NCI-H82 treated with DMSO at 0.1 percent for 48 hours (cell line): ENCODE results near the gene DAB2.

Experiments used
- DNase-seq: peaks from one replicate; lab custom pipeline; 2025; ENCODE audit not compliant: unreplicated experiment; lab: John Stamatoyannopoulos, UW

The DAB2 gene

GRCh38 chr5:39390945-39391344 is 33.8 kb downstream of the DAB2 start:
- DNase-seq: no peak

DNA sequence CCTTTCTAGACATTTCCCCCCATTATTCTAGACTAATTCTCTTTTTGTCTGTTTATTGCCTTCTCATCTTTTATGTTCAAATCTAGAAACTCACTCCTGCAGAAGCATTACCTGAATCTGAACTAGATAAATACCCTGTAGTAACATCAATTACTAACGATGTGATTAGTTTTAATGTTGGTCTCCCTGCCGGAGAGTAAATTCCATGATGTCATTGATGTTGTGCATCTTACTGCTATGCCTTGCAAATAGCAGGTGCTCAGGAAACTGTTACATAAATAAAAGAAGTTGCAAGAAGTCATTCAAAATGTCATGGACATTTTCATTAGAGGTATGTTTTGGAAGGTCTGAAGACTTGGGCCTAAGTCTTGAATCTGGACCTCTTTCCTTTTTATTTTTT is 37.5 kb downstream of the DAB2 start:
- DNase-seq: no peak

GRCh38 chr5:39384271-39384670 is 40.5 kb downstream of the DAB2 start:
- DNase-seq: no peak

GRCh38 chr5:39381376-39381775 is 43.4 kb downstream of the DAB2 start:
- no peak for DNase-seq

DNA sequence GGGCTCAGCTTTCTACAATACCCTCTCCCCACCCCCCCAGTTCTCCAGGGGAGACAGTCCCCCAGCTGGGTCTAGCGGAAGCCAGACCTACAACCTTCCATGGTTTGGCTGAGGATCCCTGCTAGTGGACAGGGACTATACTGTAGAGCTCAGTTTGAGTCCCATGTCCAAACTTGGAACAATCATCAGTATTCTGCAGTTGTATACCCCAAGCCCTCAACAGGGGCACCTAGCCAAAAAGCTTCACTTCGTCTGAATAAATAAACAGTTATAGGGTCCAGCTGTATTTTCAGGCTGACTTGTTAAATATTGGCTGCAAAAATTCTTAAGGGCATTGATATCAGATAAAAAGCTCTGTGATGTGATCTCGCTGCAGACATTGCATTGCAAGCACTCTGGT is 45.1 kb downstream of the DAB2 start:
- DNase-seq: no peak

- DNase-seq: no peak
Observed at GRCh38 chr5:39377613-39378012, 47.2 kb downstream of the DAB2 start.

DNA sequence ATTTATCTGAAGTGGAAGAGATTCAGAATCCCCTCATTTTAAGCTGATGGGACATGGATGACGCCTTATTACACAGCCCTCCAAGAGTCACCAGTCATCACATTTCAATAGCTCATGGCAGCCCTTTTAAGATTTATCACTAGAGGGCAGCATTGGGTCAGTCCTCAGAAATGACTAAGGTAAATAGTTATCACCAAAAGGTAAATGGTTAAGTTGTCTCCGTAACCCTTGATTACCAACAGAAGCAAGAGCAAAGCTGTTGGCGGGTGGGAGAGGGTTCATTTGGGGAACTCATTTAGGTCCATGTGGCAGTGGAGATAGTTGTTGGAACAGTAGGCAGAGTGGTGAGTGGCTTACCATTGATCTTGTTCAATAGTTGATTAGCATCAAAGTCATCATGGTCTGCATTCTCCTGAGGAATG is 48.5 kb downstream of the DAB2 start:
- DNase-seq: peak; percentile 2

DNA sequence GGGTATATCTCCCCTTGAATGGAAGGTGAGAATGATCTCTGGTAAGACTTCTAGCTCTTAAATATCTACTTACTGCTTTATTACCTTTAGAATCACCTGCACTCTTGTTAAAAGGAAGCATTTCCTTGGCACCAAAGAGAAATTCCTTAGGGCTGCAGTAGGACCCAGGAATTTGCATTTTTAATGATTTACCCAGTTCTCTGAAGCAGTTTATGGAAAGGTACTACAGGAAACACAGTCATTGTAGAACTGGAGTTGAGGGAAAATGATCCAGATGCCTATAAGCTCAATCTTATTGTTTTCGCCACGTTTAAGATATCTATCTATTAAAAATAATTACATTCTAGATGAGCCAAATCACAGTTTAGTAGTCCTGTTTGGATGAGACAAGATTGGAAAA is 51.0 kb downstream of the DAB2 start:
- no peak for DNase-seq

GRCh38 chr5:39371367-39371635 is 53.5 kb downstream of the DAB2 start:
- no peak for DNase-seq

GRCh38 chr5:39370555-39371366 is 54.0 kb downstream of the DAB2 start:
- DNase-seq: no peak

DNA sequence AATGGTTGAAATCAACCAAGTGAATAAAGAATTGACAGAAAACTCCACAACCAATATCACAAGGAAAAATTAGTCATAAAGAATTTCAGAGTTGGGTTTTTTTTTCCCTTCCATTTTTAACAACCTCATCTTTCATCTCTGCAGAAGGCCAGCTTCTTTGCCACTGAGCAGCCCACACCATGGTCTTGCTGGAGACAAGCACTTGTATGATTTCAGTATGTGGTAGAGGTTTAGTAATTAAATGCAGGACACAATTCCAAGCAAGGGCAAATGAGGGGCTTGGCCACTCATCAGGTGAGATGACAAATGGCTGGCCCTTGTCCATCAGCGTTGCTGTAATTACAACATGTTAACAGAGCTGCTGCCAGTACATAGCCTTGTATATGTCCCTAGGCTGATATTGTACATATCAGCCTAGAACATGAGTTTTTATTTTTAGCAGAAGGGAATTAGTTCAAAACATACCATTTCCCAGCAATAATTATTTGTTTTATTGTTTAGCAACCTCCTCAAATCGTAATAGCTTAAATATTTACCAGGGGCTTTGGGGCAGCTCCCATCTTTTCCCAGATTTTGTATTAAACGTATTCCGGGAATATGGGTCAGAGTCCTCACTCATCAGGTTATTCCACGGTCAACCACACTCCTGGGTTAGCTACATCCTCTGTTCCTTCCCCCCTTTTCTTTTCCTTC is 55.5 kb downstream of the DAB2 start:
- DNase-seq: no peak

DNA sequence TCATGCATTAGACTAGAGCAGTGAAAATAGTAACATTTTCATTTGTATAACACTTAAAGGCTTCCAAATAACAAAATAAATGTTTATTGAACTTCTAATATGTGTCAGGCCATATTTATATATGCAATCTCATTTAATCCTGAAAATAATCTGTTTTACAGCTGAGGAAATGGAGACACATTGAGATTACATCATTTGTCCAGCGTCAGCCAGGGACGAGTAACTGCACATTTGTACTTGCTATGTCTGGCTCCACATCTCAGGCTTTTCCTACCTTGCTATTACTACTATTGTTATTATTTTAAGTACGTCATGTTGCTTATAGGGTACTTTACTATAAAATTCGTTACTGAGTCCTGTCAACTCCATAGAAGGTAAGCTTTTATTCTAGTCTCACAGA is 56.7 kb downstream of the DAB2 start:
- DNase-seq: no peak

DNA sequence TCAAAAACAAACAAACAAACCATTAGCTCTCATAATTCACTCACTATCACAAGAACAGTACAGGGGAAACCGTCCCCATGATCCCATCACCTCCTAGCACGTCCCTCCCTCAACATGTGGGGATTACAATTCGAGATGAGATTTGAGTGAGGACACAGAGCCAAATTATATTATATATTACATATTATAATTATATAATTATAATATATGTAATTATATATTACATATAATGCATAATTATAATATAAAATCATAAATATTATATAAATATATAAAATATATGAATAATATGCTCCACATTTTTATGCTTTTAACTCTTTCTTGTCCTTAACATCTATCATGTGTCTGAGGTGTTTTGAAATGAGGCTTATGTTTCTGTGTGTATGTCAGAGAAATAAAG is 57.1 kb downstream of the DAB2 start:
- DNase-seq: no peak

DNA sequence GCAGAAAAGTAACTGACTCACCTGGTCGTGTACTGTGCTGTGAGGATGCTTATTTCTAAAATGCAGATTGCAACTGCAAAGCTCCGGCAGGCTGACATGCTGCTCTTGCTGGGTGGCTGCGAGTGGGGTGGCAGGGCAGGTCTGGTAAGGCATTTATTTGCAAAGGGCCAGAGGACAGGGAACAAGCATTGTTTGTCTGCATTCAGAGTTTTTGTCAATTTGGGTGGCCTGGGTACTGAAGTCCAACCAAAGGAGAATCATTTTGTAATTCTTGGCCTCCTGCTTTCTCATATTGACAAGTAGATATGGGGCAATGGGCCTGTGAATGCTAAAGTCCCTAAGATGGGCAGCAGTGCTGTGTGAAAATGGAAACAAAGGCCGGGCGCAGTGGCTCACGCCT is 60.4 kb downstream of the DAB2 start, which contains the start of gene C9:
Gene C9 (minus strand): TSS at position 129 of the 400 bp plus-strand sequence. CDS start 31 bp downstream, at position 98.
- DNase-seq: no peak

DNA sequence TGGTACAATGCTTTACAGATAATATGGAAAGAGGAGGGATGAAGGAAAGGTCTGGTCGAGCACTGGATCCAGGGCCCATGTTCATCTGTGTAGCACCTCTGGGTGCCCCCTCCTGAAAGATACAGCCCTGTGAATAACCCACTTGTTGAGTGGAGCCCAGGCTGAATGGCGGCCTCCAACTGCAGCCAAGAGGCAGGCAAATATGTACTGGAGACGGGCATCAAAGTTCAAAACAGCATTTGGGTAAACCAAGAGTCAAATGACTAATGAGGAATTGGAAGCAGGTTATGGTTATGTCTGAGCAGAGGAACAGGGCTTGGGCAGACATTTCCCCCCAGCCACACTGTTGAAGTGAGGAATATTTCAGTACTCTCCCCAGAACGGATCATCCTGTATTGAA is 61.6 kb downstream of the DAB2 start:
- DNase-seq: no peak

DNA sequence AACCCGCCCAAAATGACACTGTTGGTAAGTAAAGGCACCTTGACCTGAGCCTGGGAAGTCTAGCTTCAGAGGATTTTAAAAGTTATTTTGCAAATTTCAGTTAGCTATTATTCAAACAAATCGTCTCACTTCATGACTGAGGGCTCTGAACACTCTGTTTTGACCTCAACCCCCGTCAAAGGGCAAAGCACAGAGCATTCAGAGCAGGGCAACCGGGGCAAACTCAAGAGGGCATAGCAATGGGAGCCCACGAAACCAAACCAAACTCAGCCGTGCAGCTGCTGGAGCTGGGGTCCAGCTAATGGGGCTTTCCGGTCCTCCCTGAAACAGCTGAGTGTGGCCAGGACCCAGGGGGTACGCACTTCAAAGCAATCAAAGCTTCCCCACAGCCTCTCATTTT is 62.1 kb downstream of the DAB2 start:
- DNase-seq: no peak

DNA sequence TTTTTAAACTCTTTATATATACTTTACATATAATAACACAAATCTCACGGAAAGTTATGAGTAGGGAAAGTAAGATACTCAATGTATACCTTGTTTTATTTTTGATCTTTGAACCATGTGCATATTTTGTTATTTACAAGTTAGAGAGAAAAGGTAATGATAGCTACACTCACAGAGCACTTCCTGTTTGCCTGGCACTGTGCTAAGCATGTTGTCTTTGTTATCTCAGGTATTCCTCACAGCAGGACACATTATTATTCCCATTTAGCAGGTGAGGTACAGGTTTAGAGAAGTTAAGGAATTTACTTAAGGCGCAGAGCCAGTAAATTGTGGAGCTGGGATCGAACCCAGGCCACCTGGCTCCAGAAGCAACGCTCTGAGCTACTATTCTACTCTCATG is 63.5 kb downstream of the DAB2 start:
- DNase-seq: no peak

DNA sequence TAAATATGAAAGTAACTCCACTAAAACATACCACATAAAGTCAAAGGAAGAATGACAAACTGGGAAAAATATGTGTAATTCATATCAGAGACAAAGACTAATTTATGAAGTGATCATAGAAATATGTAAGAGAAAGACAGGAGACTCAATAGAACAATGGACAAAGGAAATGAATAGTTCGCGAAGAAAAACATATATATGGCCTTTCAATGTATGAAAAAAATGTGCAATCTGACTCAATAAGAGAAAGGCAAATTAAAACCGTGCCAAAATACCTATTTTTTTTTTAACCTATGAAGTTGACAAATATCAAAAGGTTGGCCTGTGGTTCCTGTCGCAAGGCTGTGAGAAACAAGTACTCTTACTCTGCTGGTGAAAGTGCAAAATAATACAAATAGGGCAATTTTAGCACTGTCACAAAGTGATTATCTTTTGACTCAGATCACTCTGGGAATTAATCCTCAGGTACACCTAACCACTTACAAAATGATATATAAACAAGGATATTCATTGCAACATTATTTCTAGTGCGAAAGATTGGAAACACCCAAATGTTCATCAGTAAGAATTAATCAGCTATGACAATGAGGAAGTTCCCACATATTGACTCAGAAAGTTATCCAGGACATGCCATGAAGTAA is 64.2 kb downstream of the DAB2 start:
- DNase-seq: no peak

- DNase-seq: no peak
Observed at GRCh38 chr5:39356263-39356662, 68.5 kb downstream of the DAB2 start.

DNA sequence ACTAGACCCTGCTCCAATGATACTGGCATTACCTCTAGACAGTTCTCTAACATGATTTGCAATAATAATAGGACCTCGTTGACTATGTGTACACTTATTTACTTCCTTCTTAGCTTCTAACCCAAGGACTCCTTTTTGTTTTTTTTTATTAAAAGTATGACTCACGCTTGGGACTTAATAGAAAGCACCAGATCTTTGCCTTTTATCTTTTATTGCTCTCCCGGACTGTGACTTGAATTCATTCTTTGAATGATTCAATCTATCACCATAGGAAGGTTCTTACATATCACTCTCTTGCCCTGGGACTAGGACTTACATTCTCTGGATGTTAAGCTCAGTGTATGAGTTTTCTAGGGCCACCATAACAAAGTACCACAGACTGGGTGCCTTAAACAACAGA is 69.5 kb downstream of the DAB2 start:
- no peak for DNase-seq

DNA sequence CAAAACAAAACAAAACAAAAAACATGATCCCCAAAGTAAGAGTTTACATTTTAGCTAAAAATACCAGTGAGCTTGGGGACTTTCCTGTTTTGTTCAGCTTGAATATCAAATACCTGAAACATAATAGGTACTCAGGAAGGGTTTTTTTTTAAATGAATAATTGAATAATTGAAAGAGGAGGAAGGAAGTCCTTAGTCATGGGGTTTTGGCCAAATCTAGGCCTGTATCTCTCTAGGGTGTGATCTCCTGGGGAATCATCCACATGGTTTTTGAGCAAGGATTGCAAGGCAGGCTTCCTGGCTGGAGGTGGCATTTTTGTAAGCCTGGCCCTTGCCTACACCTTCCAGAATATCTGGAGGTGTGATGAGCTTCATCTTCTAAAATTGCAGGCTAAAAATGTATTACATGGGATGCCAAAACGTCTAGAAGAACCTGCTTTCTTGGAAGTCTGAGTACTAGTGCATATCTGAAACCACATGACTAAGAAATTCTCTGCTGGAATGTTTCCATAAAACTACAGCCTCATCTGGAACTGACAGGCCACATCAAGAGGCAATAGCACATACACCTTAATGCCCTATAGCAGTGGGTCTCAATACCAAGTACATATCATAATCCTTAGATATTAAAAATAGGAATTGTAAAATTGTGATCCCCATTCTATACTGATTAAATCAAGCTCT is 70.9 kb downstream of the DAB2 start:
- no peak for DNase-seq

DNA sequence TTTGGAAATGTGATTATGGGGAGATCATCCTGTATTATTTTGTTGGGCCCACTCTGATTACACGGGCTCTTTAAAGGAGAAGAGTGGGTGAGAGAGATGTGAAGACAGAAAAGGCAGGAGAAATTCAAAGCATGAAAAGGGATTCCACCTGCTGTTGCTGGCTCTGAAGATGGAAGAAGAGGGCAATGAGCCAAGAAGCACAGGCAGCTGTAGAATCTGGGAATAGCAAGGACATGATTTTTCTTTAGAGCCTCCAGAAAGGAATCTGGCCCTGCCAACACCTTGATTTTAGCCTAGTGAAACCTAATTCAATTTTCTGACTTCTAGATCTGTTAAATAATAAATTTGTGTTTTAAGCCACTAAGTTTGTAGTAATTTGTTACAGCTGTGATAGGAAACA is 71.8 kb downstream of the DAB2 start:
- no peak for DNase-seq
